ENCODE results near the gene TBC1D5.

Gene TBC1D5

DNA sequence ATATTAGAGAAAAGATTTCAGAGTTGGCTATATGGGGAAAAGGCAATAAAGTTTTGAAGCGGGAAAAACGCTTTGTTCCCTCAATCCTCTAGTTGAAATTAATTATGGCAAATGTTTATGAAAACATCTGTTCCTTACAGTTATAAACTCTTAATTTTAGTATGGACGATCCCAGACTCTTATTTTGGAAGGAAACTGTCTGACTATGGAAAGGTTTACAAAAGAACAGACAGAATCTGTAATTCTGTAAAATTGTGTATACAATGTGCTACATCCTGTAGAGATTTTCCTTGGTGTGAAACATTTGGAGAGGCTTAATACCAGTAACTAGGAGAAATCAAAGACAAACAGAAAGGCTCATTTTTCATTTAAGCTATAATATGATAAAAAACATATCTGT, 311.8 kb downstream of the TBC1D5 start:
- Histone ChIP-seq H2BK120ac (ENCODE audit: low read depth, low read length) (no peak overlapping the region), H3K27ac (ENCODE audit: low read length, poor library complexity, severe bottlenecking) (no peak overlapping the region), H2AFZ (ENCODE audit: low read depth, low read length) (no peak overlapping the region), H3K23ac (ENCODE audit: low read length in 2 of 2) (no peak overlapping the region), H3K4me3 (ENCODE audit: insufficient read depth in 1 of 2, low read depth in 1 of 2, low read length in 2 of 2) (no peak overlapping the region), H3K36me3 (ENCODE audit: control insufficient read depth in 1 of 2, insufficient read depth in 2 of 2, low read depth in 1 of 2, low read length in 2 of 2) (peaks cover 0 to 3% of the 10 kb centered on the region in 2 experiments), H4K91ac (ENCODE audit: low read length) (no peak overlapping the region), H3K9me3 (ENCODE audit: control insufficient read depth, low read length) (no peaks in the 10 kb centered on the region), H2BK5ac (ENCODE audit: low read depth, low read length, poor library complexity, severe bottlenecking) (no peak overlapping the region), H3K4me2 (ENCODE audit: low read length, poor library complexity, severe bottlenecking) (no peak overlapping the region), H3K14ac (ENCODE audit: low read length in 2 of 2) (no peak overlapping the region), H4K8ac (ENCODE audit: low read length) (no peak overlapping the region), H3K4me1 (ENCODE audit: control insufficient read depth, insufficient read depth, low read depth, low read length) (no peaks in the 10 kb centered on the region), H3K18ac (ENCODE audit: low read depth in 1 of 2, low read length in 2 of 2) (no peak overlapping the region), H3K9ac (ENCODE audit: low read length) (peak overlapping the region; percentile 25), H2AK5ac (ENCODE audit: low read length, severe bottlenecking) (no peak overlapping the region), H3K27me3 (ENCODE audit: control insufficient read depth in 1 of 2, insufficient read depth in 1 of 2, low read length in 2 of 2) (no peaks in the 10 kb centered on the region), H2BK15ac (ENCODE audit: low read depth, poor library complexity, severe bottlenecking) (no peak overlapping the region), H3K4ac (ENCODE audit: low read depth in 1 of 2, low read length in 2 of 2) (no peak overlapping the region), H2BK12ac (ENCODE audit: low read length in 2 of 2) (no peak overlapping the region), H3K79me1 (replicated peaks; ENCODE audit: low read length, poor library complexity, severe bottlenecking) (peaks cover 8% of the 10 kb centered on the region)
- DNase-seq = no peak
- WGBS = 100% methylated on average over 1 of the region's 3 CpGs

DNA sequence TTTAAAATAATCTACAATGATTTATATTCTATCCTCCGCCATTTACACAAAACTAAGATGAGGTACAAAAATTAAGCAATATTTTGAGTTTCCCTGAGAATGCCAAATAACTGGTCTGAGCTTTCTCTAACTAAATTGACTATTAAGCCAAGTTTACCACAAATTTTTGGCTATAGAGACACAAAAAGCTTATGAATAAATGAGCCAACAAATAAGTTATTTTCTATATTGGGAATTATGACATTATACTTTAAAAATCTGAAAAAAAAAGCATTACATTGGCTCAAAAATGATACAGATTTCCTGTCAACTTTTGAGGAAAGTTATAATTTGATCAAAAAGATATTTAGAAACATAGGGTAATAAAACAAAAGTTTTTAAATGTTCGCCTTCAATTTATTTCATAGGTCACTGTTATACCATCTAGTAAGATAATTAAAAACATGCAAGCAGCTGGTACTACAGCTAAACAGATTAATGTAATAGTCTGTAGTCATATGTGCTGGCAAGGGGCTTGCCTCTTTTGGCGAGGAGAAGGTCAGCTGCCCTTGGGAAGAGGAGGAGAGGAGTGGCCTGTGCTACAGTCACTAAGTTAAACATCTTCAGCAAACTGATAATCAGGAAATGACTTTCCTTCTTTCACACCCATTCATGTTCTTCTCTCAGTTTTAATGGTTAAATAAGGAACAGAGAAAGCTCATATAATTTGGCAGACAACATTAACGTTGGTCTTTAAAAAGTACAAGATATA, 318.5 kb downstream of the TBC1D5 start:
- Histone ChIP-seq H3K9me3 (ENCODE audit: control insufficient read depth, low read length) (no peaks in the 10 kb centered on the region), H4K8ac (ENCODE audit: low read length) (no peak overlapping the region), H2BK5ac (ENCODE audit: low read depth, low read length, poor library complexity, severe bottlenecking) (no peak overlapping the region), H3K4ac (ENCODE audit: low read depth in 1 of 2, low read length in 2 of 2) (no peak overlapping the region), H3K14ac (ENCODE audit: low read length in 2 of 2) (no peak overlapping the region), H3K27ac (ENCODE audit: low read length, poor library complexity, severe bottlenecking) (no peak overlapping the region), H3K23ac (ENCODE audit: low read length in 2 of 2) (no peak overlapping the region), H3K18ac (ENCODE audit: low read depth in 1 of 2, low read length in 2 of 2) (no peak overlapping the region), H2BK15ac (ENCODE audit: low read depth, poor library complexity, severe bottlenecking) (no peak overlapping the region), H3K9ac (ENCODE audit: low read length) (peak overlapping the region; percentile 14), H2AFZ (ENCODE audit: low read depth, low read length) (no peak overlapping the region), H2AK5ac (ENCODE audit: low read length, severe bottlenecking) (no peak overlapping the region), H2BK12ac (ENCODE audit: low read length in 2 of 2) (peak overlapping the region in 1 of 2 experiments; percentile 39), H3K4me2 (ENCODE audit: low read length, poor library complexity, severe bottlenecking) (no peak overlapping the region), H4K91ac (ENCODE audit: low read length) (no peak overlapping the region), H3K36me3 (ENCODE audit: control insufficient read depth in 1 of 2, insufficient read depth in 2 of 2, low read depth in 1 of 2, low read length in 2 of 2) (no peaks in the 10 kb centered on the region), H3K4me3 (ENCODE audit: insufficient read depth in 1 of 2, low read depth in 1 of 2, low read length in 2 of 2) (no peak overlapping the region), H3K27me3 (ENCODE audit: control insufficient read depth in 1 of 2, insufficient read depth in 1 of 2, low read length in 2 of 2) (no peaks in the 10 kb centered on the region), H3K4me1 (ENCODE audit: control insufficient read depth, insufficient read depth, low read depth, low read length) (no peaks in the 10 kb centered on the region), H3K79me1 (replicated peaks; ENCODE audit: low read length, poor library complexity, severe bottlenecking) (no peaks in the 10 kb centered on the region), H2BK120ac (ENCODE audit: low read depth, low read length) (no peak overlapping the region)
- WGBS = 73% methylated on average over 1 of the region's 4 CpGs
- DNase-seq = peak; percentile 24

DNA sequence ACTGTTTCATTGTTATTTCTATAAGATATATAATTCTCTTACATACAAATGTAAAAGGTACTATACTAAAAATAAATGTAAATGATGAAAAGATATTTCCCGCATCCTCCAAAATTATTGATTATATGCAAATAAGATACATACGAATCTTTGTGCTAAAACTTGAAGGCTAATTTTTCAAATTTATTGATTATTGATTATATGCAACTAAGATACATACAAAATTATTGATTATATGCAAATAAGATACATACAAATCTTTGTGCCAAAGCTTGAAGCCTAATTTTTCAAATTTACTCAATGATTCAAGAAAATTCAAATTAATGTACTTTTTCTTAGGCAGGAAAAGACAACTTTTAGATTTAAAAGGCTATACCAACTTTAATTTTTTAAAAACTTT, 319.8 kb downstream of the TBC1D5 start:
- no peak overlapping the region for H2BK15ac ChIP-seq (ENCODE audit: low read depth, poor library complexity, severe bottlenecking)
- no peak for DNase-seq
- H3K27me3 ChIP-seq (ENCODE audit: control insufficient read depth in 1 of 2, insufficient read depth in 1 of 2, low read length in 2 of 2) = no peaks in the 10 kb centered on the region
- no peak overlapping the region for H3K23ac ChIP-seq (ENCODE audit: low read length in 2 of 2)
- no peaks in the 10 kb centered on the region for H3K79me1 ChIP-seq (replicated peaks; ENCODE audit: low read length, poor library complexity, severe bottlenecking)
- no CpG with 5 or more reads among the region's 2 CpGs for WGBS
- no peak overlapping the region for H3K9ac ChIP-seq (ENCODE audit: low read length)
- no peak overlapping the region for H3K4ac ChIP-seq (ENCODE audit: low read depth in 1 of 2, low read length in 2 of 2)
- H2AK5ac ChIP-seq (ENCODE audit: low read length, severe bottlenecking) = no peak overlapping the region
- no peak overlapping the region for H3K14ac ChIP-seq (ENCODE audit: low read length in 2 of 2)
- no peaks in the 10 kb centered on the region for H3K36me3 ChIP-seq (ENCODE audit: control insufficient read depth in 1 of 2, insufficient read depth in 2 of 2, low read depth in 1 of 2, low read length in 2 of 2)
- H2BK12ac ChIP-seq (ENCODE audit: low read length in 2 of 2) = no peak overlapping the region
- no peak overlapping the region for H3K27ac ChIP-seq (ENCODE audit: low read length, poor library complexity, severe bottlenecking)
- H2BK120ac ChIP-seq (ENCODE audit: low read depth, low read length) = no peak overlapping the region
- no peak overlapping the region for H4K91ac ChIP-seq (ENCODE audit: low read length)
- H3K9me3 ChIP-seq (ENCODE audit: control insufficient read depth, low read length) = no peaks in the 10 kb centered on the region
- H4K8ac ChIP-seq (ENCODE audit: low read length) = no peak overlapping the region
- H3K4me1 ChIP-seq (ENCODE audit: control insufficient read depth, insufficient read depth, low read depth, low read length) = no peaks in the 10 kb centered on the region
- no peak overlapping the region for H3K4me2 ChIP-seq (ENCODE audit: low read length, poor library complexity, severe bottlenecking)
- H3K4me3 ChIP-seq (ENCODE audit: insufficient read depth in 1 of 2, low read depth in 1 of 2, low read length in 2 of 2) = no peak overlapping the region
- no peak overlapping the region for H3K18ac ChIP-seq (ENCODE audit: low read depth in 1 of 2, low read length in 2 of 2)
- H2AFZ ChIP-seq (ENCODE audit: low read depth, low read length) = no peak overlapping the region
- H2BK5ac ChIP-seq (ENCODE audit: low read depth, low read length, poor library complexity, severe bottlenecking) = no peak overlapping the region

GRCh38 chr3:17420668-17421067, 321.8 kb downstream of the TBC1D5 start:
- H3K4me1 ChIP-seq (ENCODE audit: control insufficient read depth, insufficient read depth, low read depth, low read length) = no peaks in the 10 kb centered on the region
- H2BK15ac ChIP-seq (ENCODE audit: low read depth, poor library complexity, severe bottlenecking) = no peak overlapping the region
- no peak overlapping the region for H2BK5ac ChIP-seq (ENCODE audit: low read depth, low read length, poor library complexity, severe bottlenecking)
- H3K18ac ChIP-seq (ENCODE audit: low read depth in 1 of 2, low read length in 2 of 2) = no peak overlapping the region
- no peak overlapping the region for H3K4me2 ChIP-seq (ENCODE audit: low read length, poor library complexity, severe bottlenecking)
- no peaks in the 10 kb centered on the region for H3K79me1 ChIP-seq (replicated peaks; ENCODE audit: low read length, poor library complexity, severe bottlenecking)
- no peak overlapping the region for H4K91ac ChIP-seq (ENCODE audit: low read length)
- no peak overlapping the region for H3K14ac ChIP-seq (ENCODE audit: low read length in 2 of 2)
- DNase-seq = peak; percentile 66
- H3K27ac ChIP-seq (ENCODE audit: low read length, poor library complexity, severe bottlenecking) = no peak overlapping the region
- no peak overlapping the region for H4K8ac ChIP-seq (ENCODE audit: low read length)
- no peak overlapping the region for H3K23ac ChIP-seq (ENCODE audit: low read length in 2 of 2)
- H2BK12ac ChIP-seq (ENCODE audit: low read length in 2 of 2) = no peak overlapping the region
- WGBS = 0% methylated on average over 1 of the region's 1 CpG
- H3K9me3 ChIP-seq (ENCODE audit: control insufficient read depth, low read length) = no peaks in the 10 kb centered on the region
- no peak overlapping the region for H2BK120ac ChIP-seq (ENCODE audit: low read depth, low read length)
- H3K36me3 ChIP-seq (ENCODE audit: control insufficient read depth in 1 of 2, insufficient read depth in 2 of 2, low read depth in 1 of 2, low read length in 2 of 2) = no peaks in the 10 kb centered on the region
- H3K4ac ChIP-seq (ENCODE audit: low read depth in 1 of 2, low read length in 2 of 2) = no peak overlapping the region
- no peaks in the 10 kb centered on the region for H3K27me3 ChIP-seq (ENCODE audit: control insufficient read depth in 1 of 2, insufficient read depth in 1 of 2, low read length in 2 of 2)
- H2AK5ac ChIP-seq (ENCODE audit: low read length, severe bottlenecking) = no peak overlapping the region
- no peak overlapping the region for H2AFZ ChIP-seq (ENCODE audit: low read depth, low read length)
- H3K4me3 ChIP-seq (ENCODE audit: insufficient read depth in 1 of 2, low read depth in 1 of 2, low read length in 2 of 2) = no peak overlapping the region
- no peak overlapping the region for H3K9ac ChIP-seq (ENCODE audit: low read length)

All from mesenchymal stem cell (in vitro differentiated cells and primary cell).